CD4-positive, alpha-beta T cell (primary cell): ENCODE results near the gene EFCAB8. TPM values are rescaled to one million over a fixed set of nuclear protein-coding genes. Genes with fewer than 3 reads are reported as not detected.

Experiments used
- ATAC-seq: fragments of 200-7000 bp; cut with Tn5 transposase; one replicate; pipeline ENCODE4 v1.10.0; 2022; ENCODE audit warnings: mild to moderate bottlenecking; ENCODE audit not compliant: poor library complexity
- CTCF ChIA-PET: fragments of 350-600 bp; sonication (Branson Sonifier 250); formaldehyde crosslinking; loops from one replicate; lab custom pipeline; 2021; ENCODE audit warnings: antibody characterized with exemption, inconsistent platforms; lab: Charles Lee
- POLR2A ChIA-PET: fragments of 350-600 bp; sonication (Branson Sonifier 250); formaldehyde crosslinking; loops from one replicate; lab custom pipeline; 2021; ENCODE audit warnings: antibody characterized with exemption, inconsistent platforms; lab: Charles Lee
- DNase-seq, 14 experiments: peaks; one replicate each; pipeline ENCODE4 v3.0.0-alpha.2; 2013 to 2020; ENCODE audit warnings: mixed read lengths in 2 of 14
- H3K27ac ChIP-seq, 2 donors: one replicate each; pipeline versions ENCODE4 v1.5.1 to v1.7.0; 2013; ENCODE audit warnings: low read length in 2 of 2, low read depth in 1 of 2, mild to moderate bottlenecking in 1 of 2
- H3K27me3 ChIP-seq, 2 experiments: 1 replicate in 1 of 2; 2 replicates in 1 of 2; pipeline versions ENCODE4 v1.6.1 to v1.7.0; 2013; ENCODE audit warnings: low read length in 2 of 2, control low read depth in 1 of 2, mild to moderate bottlenecking in 1 of 2, moderate library complexity in 1 of 2; ENCODE audit not compliant: insufficient read depth in 2 of 2, control insufficient read depth in 1 of 2
- H3K36me3 ChIP-seq: one replicate; pipeline ENCODE4 v1.6.1; 2013; ENCODE audit warnings: low read length, control low read depth; ENCODE audit not compliant: insufficient read depth
- H3K4me1 ChIP-seq: one replicate; pipeline ENCODE4 v1.6.1; 2013; ENCODE audit warnings: low read length, control low read depth; ENCODE audit not compliant: insufficient read depth
- H3K4me3 ChIP-seq: one replicate; pipeline ENCODE4 v1.5.1; 2013; ENCODE audit warnings: mild to moderate bottlenecking, low read length, moderate library complexity
- H3K9me3 ChIP-seq, 2 experiments: 1 replicate in 1 of 2; 2 replicates in 1 of 2; pipeline versions ENCODE4 v1.6.1 to v1.7.0; 2013; ENCODE audit warnings: low read length in 2 of 2, mild to moderate bottlenecking in 2 of 2, control low read depth in 1 of 2, moderate library complexity in 1 of 2; ENCODE audit not compliant: control insufficient read depth in 1 of 2, insufficient read depth in 1 of 2
- H3K27ac Mint-ChIP-seq: one replicate; pipeline ENCODE4 v1.8.0; 2020; ENCODE audit warnings: mixed read lengths
- H3K27me3 Mint-ChIP-seq: one replicate; pipeline ENCODE4 v1.8.0; 2021; ENCODE audit warnings: mixed read lengths
- H3K36me3 Mint-ChIP-seq: one replicate; pipeline ENCODE4 v1.8.0; 2021; ENCODE audit warnings: low read depth, mixed read lengths
- H3K4me1 Mint-ChIP-seq: one replicate; pipeline ENCODE4 v1.8.0; 2021; ENCODE audit warnings: low read depth, mixed read lengths
- H3K4me3 Mint-ChIP-seq: one replicate; pipeline ENCODE4 v1.8.0; 2020; ENCODE audit warnings: mild to moderate bottlenecking, mixed read lengths
- H3K9me3 Mint-ChIP-seq: one replicate; pipeline ENCODE4 v1.8.0; 2020; ENCODE audit warnings: mixed read lengths
- intact Hi-C, 2 experiments: fragments of 100-400 bp; cut with DNase I in 1 of 2; cut with micrococcal nuclease in 1 of 2; formaldehyde crosslinking; loops; one replicate each; pipeline versions ENCODE4 v1.15.1 to v1.9.0; 2023 to 2025; cut with DNase I, micrococcal nuclease
- total RNA-seq, 174 experiments: library from RNA in 2 of 174; stranded (reverse) in 2 of 174; gene quantifications; one replicate each; pipeline ENCODE4 v1.2.3 and lab custom pipeline; 2021 to 2026
- TF ChIP-seq, protein P1 (sequence below): fragments of 200-600 bp; IDR thresholded peaks from one replicate; pipeline ENCODE4 v1.8.0; 2022; ENCODE audit warnings: antibody characterized with exemption, mild to moderate bottlenecking

EFCAB8 gene
- total RNA-seq, 2 experiments from 2014 or later, result 0.81 to 2.5 TPM

DNA sequence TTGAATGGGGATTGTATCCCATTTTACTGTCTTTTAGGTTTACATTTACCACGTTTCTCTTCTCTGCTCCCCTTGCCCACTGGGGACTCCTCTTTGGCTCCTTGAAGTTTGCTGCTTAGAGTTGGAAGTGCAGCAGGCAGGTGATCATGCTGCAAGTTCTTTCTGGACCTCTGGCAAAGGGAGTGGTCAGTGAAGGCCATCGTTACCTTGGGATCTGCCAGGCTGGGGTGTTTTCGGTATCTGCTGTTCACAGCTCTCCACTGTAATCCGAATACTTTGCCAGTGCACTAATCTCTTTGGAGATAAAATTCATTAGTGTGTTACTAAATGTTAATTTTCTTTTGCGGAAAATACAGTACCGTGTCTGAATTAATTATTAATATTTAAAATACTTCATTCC is 9.1 kb upstream of the EFCAB8 start:
- Mint-ChIP-seq H3K36me3 (peaks cover 94% of the 10 kb centered on the region), H3K4me3 (no peak overlapping the region), H3K9me3 (no peaks in the 10 kb centered on the region), H3K27ac (peak overlapping the region; percentile 24), H3K4me1 (peaks cover 34% of the 10 kb centered on the region), H3K27me3 (no peaks in the 10 kb centered on the region)
- H3K9me3 ChIP-seq, result no peaks in the 10 kb centered on the region
- POLR2A ChIA-PET, result no interaction called here
- no peak overlapping the region for H3K27ac ChIP-seq
- H3K27me3 ChIP-seq, result no peaks in the 10 kb centered on the region
- intact Hi-C loops, result no loop called here
- peaks cover 70% of the 10 kb centered on the region for H3K36me3 ChIP-seq
- TF ChIP-seq, protein P1, sequence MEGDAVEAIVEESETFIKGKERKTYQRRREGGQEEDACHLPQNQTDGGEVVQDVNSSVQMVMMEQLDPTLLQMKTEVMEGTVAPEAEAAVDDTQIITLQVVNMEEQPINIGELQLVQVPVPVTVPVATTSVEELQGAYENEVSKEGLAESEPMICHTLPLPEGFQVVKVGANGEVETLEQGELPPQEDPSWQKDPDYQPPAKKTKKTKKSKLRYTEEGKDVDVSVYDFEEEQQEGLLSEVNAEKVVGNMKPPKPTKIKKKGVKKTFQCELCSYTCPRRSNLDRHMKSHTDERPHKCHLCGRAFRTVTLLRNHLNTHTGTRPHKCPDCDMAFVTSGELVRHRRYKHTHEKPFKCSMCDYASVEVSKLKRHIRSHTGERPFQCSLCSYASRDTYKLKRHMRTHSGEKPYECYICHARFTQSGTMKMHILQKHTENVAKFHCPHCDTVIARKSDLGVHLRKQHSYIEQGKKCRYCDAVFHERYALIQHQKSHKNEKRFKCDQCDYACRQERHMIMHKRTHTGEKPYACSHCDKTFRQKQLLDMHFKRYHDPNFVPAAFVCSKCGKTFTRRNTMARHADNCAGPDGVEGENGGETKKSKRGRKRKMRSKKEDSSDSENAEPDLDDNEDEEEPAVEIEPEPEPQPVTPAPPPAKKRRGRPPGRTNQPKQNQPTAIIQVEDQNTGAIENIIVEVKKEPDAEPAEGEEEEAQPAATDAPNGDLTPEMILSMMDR, result no peak
- DNase-seq (no peak), ATAC-seq (no peak)
- no peak overlapping the region for H3K4me3 ChIP-seq
- peaks cover 3% of the 10 kb centered on the region for H3K4me1 ChIP-seq
- CTCF ChIA-PET, result no interaction called here

DNA sequence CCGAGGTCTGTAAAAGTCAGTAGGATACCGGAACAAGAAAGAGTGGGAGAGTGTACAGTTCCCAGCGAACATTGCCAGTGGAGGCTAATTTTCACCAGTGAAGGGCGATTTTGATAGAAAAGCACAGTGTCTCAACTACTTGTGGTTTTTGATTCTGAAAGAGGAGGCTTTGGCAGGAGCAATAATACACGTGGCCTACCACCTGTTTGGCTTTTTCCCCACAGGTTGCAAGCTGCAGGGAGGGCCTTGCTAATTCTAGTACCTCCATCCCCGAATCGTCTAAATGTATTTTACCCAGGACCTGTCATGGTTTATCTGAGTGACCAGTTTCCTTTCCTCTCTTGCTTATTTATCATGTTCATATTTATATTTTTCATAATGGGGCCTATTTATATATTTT is 3.3 kb upstream of the EFCAB8 start:
- no peaks in the 10 kb centered on the region for H3K9me3 Mint-ChIP-seq
- H3K36me3 Mint-ChIP-seq, result peaks cover 75% of the 10 kb centered on the region
- peaks cover 33% of the 10 kb centered on the region for H3K4me1 Mint-ChIP-seq
- TF ChIP-seq, protein P1, result no peak
- no peaks in the 10 kb centered on the region for H3K9me3 ChIP-seq
- POLR2A ChIA-PET, result no interaction called here
- no peak overlapping the region for H3K4me3 ChIP-seq
- H3K27me3 Mint-ChIP-seq, result no peaks in the 10 kb centered on the region
- H3K4me3 Mint-ChIP-seq, result no peak overlapping the region
- H3K36me3 ChIP-seq, result peaks cover 31% of the 10 kb centered on the region
- DNase-seq, result no peak
- peaks cover 5% of the 10 kb centered on the region for H3K4me1 ChIP-seq
- CTCF ChIA-PET, result no interaction called here
- no peak overlapping the region for H3K27ac ChIP-seq
- H3K27me3 ChIP-seq, result no peaks in the 10 kb centered on the region
- H3K27ac Mint-ChIP-seq, result peak overlapping the region; percentile 56
- intact Hi-C loops, result no loop called here
- ATAC-seq, result no peak

DNA sequence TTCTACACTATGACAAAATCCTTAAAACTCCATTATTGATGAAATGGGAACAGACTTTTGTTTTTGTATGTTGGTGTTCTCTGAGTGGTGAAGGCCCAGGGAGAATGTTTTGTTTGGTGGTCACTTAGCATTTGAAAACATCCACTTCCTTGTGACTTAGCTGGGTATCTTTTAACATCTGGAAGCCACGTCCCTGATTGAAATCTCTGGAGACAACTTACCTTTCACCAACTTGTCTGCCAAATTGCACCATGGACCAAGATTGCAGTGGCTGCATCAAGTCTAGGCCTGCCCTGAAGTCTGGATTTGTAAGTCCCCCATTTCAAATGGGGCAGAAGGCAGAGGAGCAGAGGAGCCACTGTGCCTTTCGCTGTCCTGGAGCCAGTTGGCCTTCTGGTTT is 534 bp upstream of the EFCAB8 start:
- no peak overlapping the region for H3K4me3 ChIP-seq
- Mint-ChIP-seq H3K4me1 (peaks cover 36% of the 10 kb centered on the region), H3K27me3 (no peaks in the 10 kb centered on the region), H3K27ac (no peak overlapping the region), H3K4me3 (no peak overlapping the region), H3K9me3 (no peaks in the 10 kb centered on the region), H3K36me3 (peaks cover 51% of the 10 kb centered on the region)
- DNase-seq, result no peak
- no peak overlapping the region for H3K27ac ChIP-seq
- POLR2A ChIA-PET, result no interaction called here
- H3K36me3 ChIP-seq, result peaks cover 13% of the 10 kb centered on the region
- TF ChIP-seq, protein P1, result no peak
- CTCF ChIA-PET, result interaction anchor here (0.6 kb wide), 2 partner anchors 16 to 463 kb away, joined by 3 to 4 read pairs; no protein-coding TSS in a partner anchor
- no peak for ATAC-seq
- no peaks in the 10 kb centered on the region for H3K9me3 ChIP-seq
- no peaks in the 10 kb centered on the region for H3K27me3 ChIP-seq
- H3K4me1 ChIP-seq, result peaks cover 5% of the 10 kb centered on the region
- intact Hi-C loops, result no loop called here
